H1 (cell line): ENCODE results near the gene NECAB3. TPM values are rescaled to one million over a fixed set of nuclear protein-coding genes. Genes with fewer than 3 reads are reported as not detected.
"Not testable (repeated sequence)": the region's sequence is repeated elsewhere in the genome, so short reads cannot be mapped to it uniquely, and the experiment has no call there.

ENCODE experiments used
- CTCF ChIA-PET: fragments of 300-600 bp; sonication (Branson Sonifier 250); formaldehyde crosslinking; loops from one replicate; lab custom pipeline; 2021; ENCODE audit not compliant: partially characterized antibody; lab: Charles Lee
- POLR2A ChIA-PET: fragments of 300-600 bp; sonication (Branson Sonifier 250); formaldehyde crosslinking; loops from one replicate; lab custom pipeline; 2021; ENCODE audit warnings: inconsistent platforms; ENCODE audit not compliant: partially characterized antibody; lab: Charles Lee
- DNase-seq, 2 experiments: peaks; one replicate each; pipeline versions ENCODE4 v3.0.0 to v3.0.0-alpha.2; 2010 to 2022; ENCODE audit warnings: low spot score in 2 of 2, low read depth in 1 of 2, mixed read lengths in 1 of 2
- FAIRE-seq: peaks from 2 replicates; lab custom pipeline; 2011; peaks lifted over from hg19 to GRCh38; lab: Jason Lieb, UNC
- H2AFZ ChIP-seq: 2 replicates; pipeline ENCODE4 v1.8.1; 2012; ENCODE audit warnings: low read length, inconsistent platforms
- H2AK5ac ChIP-seq: 2 replicates; pipeline ENCODE4 v1.6.1; 2013; ENCODE audit warnings: low read depth, low read length
- H2BK120ac ChIP-seq: replicated peaks from 2 replicates; pipeline ENCODE3; 2013; ENCODE audit warnings: low read depth, low read length, inconsistent platforms
- H2BK12ac ChIP-seq: 2 replicates; pipeline ENCODE4 v1.6.1; 2013; ENCODE audit warnings: low read depth, low read length
- H2BK15ac ChIP-seq: 2 replicates; pipeline ENCODE4 v1.6.1; 2013; ENCODE audit warnings: low read length
- H2BK20ac ChIP-seq: 2 replicates; pipeline ENCODE4 v1.6.1; 2013; ENCODE audit warnings: low read length
- H2BK5ac ChIP-seq: 2 replicates; pipeline ENCODE4 v1.6.1; 2013; ENCODE audit warnings: low read depth, low read length
- H3K14ac ChIP-seq: 2 replicates; pipeline ENCODE4 v1.6.1; 2013; ENCODE audit warnings: inconsistent platforms; ENCODE audit not compliant: insufficient read length
- H3K18ac ChIP-seq: 2 replicates; pipeline ENCODE4 v1.6.1; 2013; ENCODE audit warnings: low read length; ENCODE audit errors: extremely low read depth
- H3K23ac ChIP-seq: 2 replicates; pipeline ENCODE4 v1.6.1; 2013; ENCODE audit warnings: inconsistent platforms; ENCODE audit not compliant: insufficient read length
- H3K23me2 ChIP-seq: 2 replicates; pipeline ENCODE4 v1.6.1; 2013; ENCODE audit warnings: low read depth, low read length
- H3K27ac ChIP-seq: 2 replicates; pipeline ENCODE4 v1.6.1; 2011; ENCODE audit warnings: low read depth, low read length, inconsistent platforms
- H3K27me3 ChIP-seq, 4 experiments: replicated peaks in 1 of 4; 1 replicate in 1 of 4; 2 replicates in 3 of 4; pipeline versions ENCODE4 v1.6.1 to v1.8.1; 2011 to 2013; ENCODE audit warnings: low read length in 3 of 4, mild to moderate bottlenecking in 3 of 4, inconsistent platforms in 2 of 4, mixed read lengths in 2 of 4, moderate library complexity in 1 of 4; ENCODE audit not compliant: control insufficient read depth in 3 of 4, insufficient read depth in 3 of 4; ENCODE audit errors: extremely low read depth in 1 of 4
- H3K36me3 ChIP-seq, 4 experiments: 2 replicates each; pipeline versions ENCODE4 v1.6.1 to v1.8.1; 2011 to 2013; ENCODE audit warnings: mild to moderate bottlenecking in 4 of 4, low read length in 3 of 4, moderate library complexity in 2 of 4, control low read depth in 1 of 4, inconsistent platforms in 1 of 4; ENCODE audit not compliant: insufficient read depth in 4 of 4, control insufficient read depth in 2 of 4
- H3K4ac ChIP-seq: replicated peaks from 2 replicates; pipeline ENCODE3; 2013; ENCODE audit warnings: low read length, low read depth, mixed read lengths, inconsistent platforms; ENCODE audit not compliant: insufficient read length
- H3K4me1 ChIP-seq, 4 experiments: replicated peaks in 1 of 4; 1 replicate in 1 of 4; 2 replicates in 3 of 4; pipeline versions ENCODE4 v1.6.1 to v1.8.1; 2011 to 2013; ENCODE audit warnings: low read length in 3 of 4, inconsistent platforms in 2 of 4, mixed read lengths in 1 of 4; ENCODE audit not compliant: insufficient read depth in 4 of 4, control insufficient read depth in 3 of 4
- H3K4me2 ChIP-seq, 2 experiments: 2 replicates each; pipeline versions ENCODE4 v1.6.1 to v1.8.1; 2011 to 2013; ENCODE audit warnings: low read depth in 2 of 2, low read length in 2 of 2, control low read depth in 1 of 2, inconsistent platforms in 1 of 2, mild to moderate bottlenecking in 1 of 2; ENCODE audit not compliant: insufficient read depth in 1 of 2
- H3K4me3 ChIP-seq, 4 experiments: fragments of 200-600, 300-600 bp in 1 of 4; sonication (generic), shearing (Covaris generic), sonication (Bioruptor Twin) in 1 of 4; 2 replicates each; pipeline versions ENCODE4 v1.5.1 to v1.8.1; 2011 to 2016; ENCODE audit warnings: low read length in 4 of 4, low read depth in 3 of 4, control low read depth in 2 of 4, inconsistent platforms in 2 of 4, mild to moderate bottlenecking in 2 of 4, mixed read lengths in 1 of 4, moderate library complexity in 1 of 4; ENCODE audit not compliant: insufficient read depth in 2 of 4; ENCODE audit errors: extremely low read depth in 1 of 4
- H3K56ac ChIP-seq: replicated peaks from 2 replicates; pipeline ENCODE3; 2013; ENCODE audit warnings: low read depth, mild to moderate bottlenecking, mixed read lengths, low read length, inconsistent platforms; ENCODE audit not compliant: insufficient read length
- H3K79me1 ChIP-seq: 2 replicates; pipeline ENCODE4 v1.6.1; 2013; ENCODE audit warnings: low read depth, low read length, control low read depth
- H3K79me2 ChIP-seq, 2 experiments: 2 replicates each; pipeline versions ENCODE4 v1.6.1 to v1.8.1; 2012 to 2013; ENCODE audit warnings: low read length in 2 of 2, mild to moderate bottlenecking in 2 of 2, inconsistent platforms in 1 of 2; ENCODE audit not compliant: insufficient read depth in 2 of 2, control insufficient read depth in 1 of 2
- H3K9ac ChIP-seq, 4 experiments: replicated peaks in 1 of 4; 1 replicate in 1 of 4; 2 replicates in 3 of 4; pipeline versions ENCODE4 v1.6.1 to v1.8.1; 2011 to 2013; ENCODE audit warnings: low read depth in 3 of 4, low read length in 3 of 4, control low read depth in 2 of 4, mild to moderate bottlenecking in 2 of 4, moderate library complexity in 2 of 4, inconsistent platforms in 1 of 4; ENCODE audit errors: extremely low read depth in 1 of 4
- H3K9me3 ChIP-seq, 2 experiments: 2 replicates each; pipeline versions ENCODE4 v1.6.1 to v1.8.1; 2012 to 2013; ENCODE audit warnings: mild to moderate bottlenecking in 2 of 2, moderate library complexity in 2 of 2, control low read depth in 1 of 2, inconsistent platforms in 1 of 2, low read depth in 1 of 2, low read length in 1 of 2, mixed read lengths in 1 of 2; ENCODE audit not compliant: insufficient read depth in 2 of 2
- H4K20me1 ChIP-seq, 2 experiments: replicated peaks in 1 of 2; 2 replicates each; pipeline versions ENCODE3 to v1.8.1; 2011 to 2013; ENCODE audit warnings: inconsistent platforms in 2 of 2, low read length in 2 of 2, mild to moderate bottlenecking in 1 of 2; ENCODE audit not compliant: insufficient read depth in 2 of 2, control insufficient read depth in 1 of 2
- H4K5ac ChIP-seq: 2 replicates; pipeline ENCODE4 v1.6.1; 2013; ENCODE audit warnings: low read length, low read depth, mixed read lengths, inconsistent platforms; ENCODE audit not compliant: insufficient read length
- H4K8ac ChIP-seq: 2 replicates; pipeline ENCODE4 v1.8.0; 2013; ENCODE audit warnings: mild to moderate bottlenecking, moderate library complexity, low read length, inconsistent platforms; ENCODE audit not compliant: insufficient read depth; ENCODE audit errors: extremely low read depth
- H4K91ac ChIP-seq: replicated peaks from 2 replicates; pipeline ENCODE3; 2013; ENCODE audit warnings: low read length, mixed read lengths, inconsistent platforms; ENCODE audit not compliant: insufficient read length
- ATF3 ChIP-seq: IDR thresholded peaks from 2 replicates; pipeline ENCODE4 v1.6.1; 2011; ENCODE audit warnings: low read depth, mild to moderate bottlenecking, low read length; ENCODE audit not compliant: insufficient read depth
- WGBS, 2 experiments: shearing (Covaris generic) in 1 of 2; methylation state at CpG; one replicate each; pipeline versions ENCODE4 v1.1.6 to v1.1.7; 2013 to 2015; ENCODE audit warnings: low lambda C conversion rate in 2 of 2, mixed read lengths in 2 of 2, inconsistent platforms in 1 of 2, low coverage in 1 of 2, missing lambda C conversion rate in 1 of 2; ENCODE audit not compliant: insufficient replicate concordance in 2 of 2, insufficient coverage in 1 of 2, insufficient read length in 1 of 2; ENCODE audit errors: extremely low coverage in 1 of 2, missing lambda C conversion rate in 1 of 2; 5-methylcytosine and 5-hydroxymethylcytosine counted together
- polyA plus RNA-seq, 7 experiments: library from polyadenylated mRNA; depleted of rRNA in 3 of 7; stranded (reverse) in 5 of 7; unstranded in 2 of 7; fragments of >200 nt in 5 of 7; fragments of 200-250 nt in 2 of 7; gene quantifications; 1 replicate in 5 of 7; 2 replicates in 1 of 7; 4 replicates in 1 of 7; pipeline versions ENCODE4 v1.2.1 to v1.2.3, GENCODE V29; 2011 to 2013; ENCODE audit warnings: missing spikeins in 2 of 7, mixed read lengths in 2 of 7
- total RNA-seq: library from RNA; stranded (reverse); fragmentation: NEBNext Ultra II Directional; extraction: Animal tissue kit (Norgen Biotek cat#: 25700); gene quantifications from 2 replicates; pipeline ENCODE4 v1.2.1, GENCODE V29; 2021

NECAB3 gene
- total and polyA plus RNA-seq, 2 of the 8 experiments (the other 6 are each of a cell fraction or from before 2014, with no cell fraction given), result 20.5 to 46.2 TPM

GRCh38 chr20:33701629-33702450 is 27.6 kb upstream of the NECAB3 start (continued):
- TF ChIP-seq ATF3, result no peak

- H3K14ac ChIP-seq, H4K5ac ChIP-seq, H2AFZ ChIP-seq, H2BK5ac ChIP-seq, H2BK12ac ChIP-seq, DNase-seq, H2BK20ac ChIP-seq, H3K36me3 ChIP-seq, FAIRE-seq, H3K4me1 ChIP-seq, H2AK5ac ChIP-seq, H2BK120ac ChIP-seq, H3K27me3 ChIP-seq, H4K20me1 ChIP-seq, H4K91ac ChIP-seq, H3K4me3 ChIP-seq, H3K23me2 ChIP-seq, H3K4me2 ChIP-seq, H4K8ac ChIP-seq, H3K79me2 ChIP-seq, H3K4ac ChIP-seq, H3K79me1 ChIP-seq, POLR2A ChIA-PET, H3K9ac ChIP-seq, H3K27ac ChIP-seq, H2BK15ac ChIP-seq, H3K18ac ChIP-seq, H3K56ac ChIP-seq, H3K23ac ChIP-seq: not testable (repeated sequence)
- WGBS, 2 experiments, result 93% methylated on average over 29 of the region's 45 CpGs; no CpG with 5 or more reads in 1 of the 2 experiments
- CTCF ChIA-PET, result interaction anchor here (0.6 kb wide), 1 partner anchor 35 kb away, joined by 3 read pairs; no protein-coding TSS in a partner anchor
- peaks cover 5 to 29% of the 10 kb centered on the region in 2 experiments; a peak in 2 of 4 replicates for H3K9me3 ChIP-seq
Observed at GRCh38 chr20:33700696-33701441, 26.6 kb upstream of the NECAB3 start.
